ENCODE measurements around the gene RNF224. TPM values are rescaled to one million over a fixed set of nuclear protein-coding genes. Genes with fewer than 3 reads are reported as not detected.

The RNF224 gene
- total RNA-seq, 1 donor from 2014 or later, result not detected

DNA sequence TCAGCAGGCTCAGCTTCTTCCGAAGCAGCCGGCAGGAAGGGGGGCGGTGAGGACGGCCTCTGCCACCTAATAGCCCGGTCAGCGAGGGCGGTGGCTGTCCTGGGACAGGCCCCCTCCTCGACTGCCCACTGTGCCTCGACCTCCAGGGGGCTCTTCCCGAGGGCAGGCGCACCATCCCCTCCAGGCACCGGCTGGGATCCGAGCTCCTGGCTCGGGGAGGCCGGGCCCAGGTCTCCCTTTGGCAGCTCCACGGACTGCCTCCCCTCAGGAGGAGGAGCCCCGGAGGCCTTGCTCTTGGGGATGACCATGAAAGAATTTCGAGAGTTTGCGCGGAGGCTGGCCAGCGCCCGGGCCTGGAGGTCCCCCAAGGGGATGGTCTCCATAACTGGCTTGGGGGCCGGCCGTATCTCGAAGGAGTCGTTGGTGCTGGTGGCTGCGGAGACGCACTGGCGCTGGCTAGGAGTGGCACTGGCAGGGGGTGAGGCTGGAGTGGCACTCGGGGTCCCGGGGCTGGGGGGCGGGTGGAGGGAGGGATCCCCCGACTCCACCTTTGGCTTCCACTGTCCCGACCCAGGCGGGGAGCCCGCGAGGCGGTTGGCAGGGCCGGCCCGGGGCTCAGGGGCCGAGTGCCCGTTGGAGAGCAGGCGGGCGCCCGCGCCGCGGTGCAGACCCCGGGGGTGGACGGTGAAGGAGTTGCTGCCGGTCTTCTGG is 27.7 kb upstream of the RNF224 start:
- peak overlapping the region; percentile 32 to 70 (median 57) for H3K9ac ChIP-seq (ENCODE audit: low read depth in 1 of 3, low read length in 3 of 3)
- no peaks in the 10 kb centered on the region for H3K9me3 ChIP-seq (ENCODE audit: control insufficient read depth in 3 of 3, low read length in 3 of 3)
- no peak overlapping the region for H3K27ac ChIP-seq (ENCODE audit: low read depth, low read length)
- H3K4me1 ChIP-seq (ENCODE audit: control insufficient read depth in 3 of 3, insufficient read depth in 3 of 3, low read length in 3 of 3), result peaks cover 48 to 83% (median 79%) of the 10 kb centered on the region in 3 donors
- no peaks in the 10 kb centered on the region for H3K36me3 ChIP-seq (ENCODE audit: control insufficient read depth in 3 of 3, insufficient read depth in 3 of 3, low read length in 3 of 3)
- no peaks in the 10 kb centered on the region for H3K27me3 ChIP-seq (ENCODE audit: control insufficient read depth in 3 of 3, insufficient read depth in 3 of 3, low read length in 3 of 3)
- peak overlapping the region in 2 of 3 donors; percentile 32 to 35 for H3K4me3 ChIP-seq (ENCODE audit: low read length in 3 of 3)

GRCh38 chr9:137200311-137201204 is 26.7 kb upstream of the RNF224 start, which contains the start of gene TPRN:
Gene TPRN (minus strand): TSS chr9:137200741. CDS start chr9:137200711, 30 bp downstream.
- H3K9me3 ChIP-seq (ENCODE audit: control insufficient read depth in 3 of 3, low read length in 3 of 3), result no peaks in the 10 kb centered on the region
- H3K27me3 ChIP-seq (ENCODE audit: control insufficient read depth in 3 of 3, insufficient read depth in 3 of 3, low read length in 3 of 3), result no peaks in the 10 kb centered on the region
- H3K27ac ChIP-seq (ENCODE audit: low read depth, low read length), result peak within 1 kb of the TSS; percentile 66
- peaks cover 54 to 80% (median 75%) of the 10 kb centered on the region in 3 donors for H3K4me1 ChIP-seq (ENCODE audit: control insufficient read depth in 3 of 3, insufficient read depth in 3 of 3, low read length in 3 of 3)
- H3K9ac ChIP-seq (ENCODE audit: low read depth in 1 of 3, low read length in 3 of 3), result peak within 1 kb of the TSS; percentile 63 to 88 (median 72)
- H3K36me3 ChIP-seq (ENCODE audit: control insufficient read depth in 3 of 3, insufficient read depth in 3 of 3, low read length in 3 of 3), result no peaks in the 10 kb centered on the region
- H3K4me3 ChIP-seq (ENCODE audit: low read length in 3 of 3), result peak within 1 kb of the TSS; percentile 72 to 87 (median 83)

GRCh38 chr9:137201205-137201868 is 26.0 kb upstream of the RNF224 start:
- Histone ChIP-seq H3K4me3 (ENCODE audit: low read length in 3 of 3) (peak overlapping the region; percentile 72 to 87 (median 83)), H3K4me1 (ENCODE audit: control insufficient read depth in 3 of 3, insufficient read depth in 3 of 3, low read length in 3 of 3) (peaks cover 60 to 80% (median 75%) of the 10 kb centered on the region in 3 donors), H3K9ac (ENCODE audit: low read depth in 1 of 3, low read length in 3 of 3) (peak overlapping the region; percentile 63 to 88 (median 72))

GRCh38 chr9:137202966-137203365 is 24.3 kb upstream of the RNF224 start:
- Histone ChIP-seq H3K9ac (ENCODE audit: low read depth in 1 of 3, low read length in 3 of 3) (peak overlapping the region in 1 of 3 donors; percentile 8), H3K4me1 (ENCODE audit: control insufficient read depth in 3 of 3, insufficient read depth in 3 of 3, low read length in 3 of 3) (peaks cover 67 to 79% (median 68%) of the 10 kb centered on the region in 3 donors), H3K36me3 (ENCODE audit: control insufficient read depth in 3 of 3, insufficient read depth in 3 of 3, low read length in 3 of 3) (peaks cover 0 to 7% (median 3%) of the 10 kb centered on the region in 3 donors), H3K27ac (ENCODE audit: low read depth, low read length) (no peak overlapping the region), H3K27me3 (ENCODE audit: control insufficient read depth in 3 of 3, insufficient read depth in 3 of 3, low read length in 3 of 3) (no peaks in the 10 kb centered on the region), H3K9me3 (ENCODE audit: control insufficient read depth in 3 of 3, low read length in 3 of 3) (no peaks in the 10 kb centered on the region), H3K4me3 (ENCODE audit: low read length in 3 of 3) (no peak overlapping the region)

More at GRCh38 chr9:137201205-137201868, 26.0 kb upstream of the RNF224 start:
- Histone ChIP-seq H3K27ac (ENCODE audit: low read depth, low read length) (peak overlapping the region; percentile 66), H3K27me3 (ENCODE audit: control insufficient read depth in 3 of 3, insufficient read depth in 3 of 3, low read length in 3 of 3) (no peaks in the 10 kb centered on the region), H3K9me3 (ENCODE audit: control insufficient read depth in 3 of 3, low read length in 3 of 3) (no peaks in the 10 kb centered on the region), H3K36me3 (ENCODE audit: control insufficient read depth in 3 of 3, insufficient read depth in 3 of 3, low read length in 3 of 3) (no peaks in the 10 kb centered on the region)

GRCh38 chr9:137204731-137205125 is 22.6 kb upstream of the RNF224 start:
- H3K4me1 ChIP-seq (ENCODE audit: control insufficient read depth in 3 of 3, insufficient read depth in 3 of 3, low read length in 3 of 3), result peaks cover 51 to 62% (median 52%) of the 10 kb centered on the region in 3 donors

DNA sequence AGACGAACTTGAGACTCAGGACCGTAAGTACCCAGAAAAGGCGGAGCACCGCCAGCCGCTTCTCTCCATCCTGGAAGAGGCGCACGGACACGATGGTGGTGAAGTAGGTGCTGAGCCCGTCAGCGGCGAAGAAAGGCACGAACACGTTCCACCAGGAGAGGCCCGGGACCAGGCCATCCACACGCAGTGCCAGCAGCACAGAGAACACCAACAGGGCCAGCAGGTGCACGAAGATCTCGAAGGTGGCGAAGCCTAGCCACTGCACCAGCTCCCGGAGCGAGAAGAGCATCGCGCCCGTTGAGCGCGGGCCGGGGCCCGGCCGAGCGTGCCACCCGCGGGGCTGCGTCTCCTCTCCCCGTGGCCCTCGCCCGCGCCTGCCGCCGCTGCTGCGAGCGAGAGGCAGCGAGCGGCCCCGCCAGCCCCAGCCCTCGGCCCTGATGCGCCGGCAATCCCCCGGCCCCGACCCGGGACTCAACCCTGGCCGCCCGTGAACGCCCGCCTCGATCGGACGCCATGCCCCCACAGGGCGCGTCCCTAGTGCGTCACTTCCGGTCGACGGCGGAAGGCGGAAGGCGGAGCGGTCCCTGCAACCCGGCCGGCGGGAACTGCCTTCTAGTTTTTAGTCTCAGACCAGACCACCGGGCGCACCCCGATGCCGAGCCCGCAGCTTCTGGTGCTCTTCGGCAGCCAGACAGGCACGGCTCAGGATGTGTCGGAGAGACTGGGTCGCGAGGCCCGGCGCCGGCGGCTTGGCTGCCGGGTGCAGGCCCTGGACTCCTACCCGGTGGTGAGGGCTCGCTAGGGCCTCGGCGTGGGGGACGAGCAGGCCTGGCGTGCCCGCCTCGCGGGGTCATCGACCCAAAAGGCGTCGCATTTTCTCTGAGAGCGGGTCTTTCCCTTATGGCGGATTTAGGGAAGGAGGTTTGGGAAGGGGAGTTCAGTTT is 21.9 kb upstream of the RNF224 start, which contains the start of the genes NDOR1 and TMEM203:
Gene NDOR1 (plus strand): TSS at position 575 of the 944 bp plus-strand sequence. CDS start 78 bp downstream, at position 653.
Gene TMEM203 (minus strand): TSS at position 523 of the 944 bp plus-strand sequence. CDS start 234 bp downstream, at position 289.
- peaks cover 51 to 61% (median 52%) of the 10 kb centered on the region in 3 donors for H3K4me1 ChIP-seq (ENCODE audit: control insufficient read depth in 3 of 3, insufficient read depth in 3 of 3, low read length in 3 of 3)
- H3K27me3 ChIP-seq (ENCODE audit: control insufficient read depth in 3 of 3, insufficient read depth in 3 of 3, low read length in 3 of 3), result no peaks in the 10 kb centered on the region
- H3K9me3 ChIP-seq (ENCODE audit: control insufficient read depth in 3 of 3, low read length in 3 of 3), result no peaks in the 10 kb centered on the region
- peaks cover 3 to 12% (median 3%) of the 10 kb centered on the region in 3 donors for H3K36me3 ChIP-seq (ENCODE audit: control insufficient read depth in 3 of 3, insufficient read depth in 3 of 3, low read length in 3 of 3)
- H3K4me3 ChIP-seq (ENCODE audit: low read length in 3 of 3), result peak within 1 kb of the TSS; percentile 96 to 99 (median 97)
- peak within 1 kb of the TSS; percentile 84 to 93 (median 91) for H3K9ac ChIP-seq (ENCODE audit: low read depth in 1 of 3, low read length in 3 of 3)
- peak within 1 kb of the TSS; percentile 73 for H3K27ac ChIP-seq (ENCODE audit: low read depth, low read length)

More at GRCh38 chr9:137204731-137205125, 22.6 kb upstream of the RNF224 start:
- no peaks in the 10 kb centered on the region for H3K9me3 ChIP-seq (ENCODE audit: control insufficient read depth in 3 of 3, low read length in 3 of 3)
- H3K36me3 ChIP-seq (ENCODE audit: control insufficient read depth in 3 of 3, insufficient read depth in 3 of 3, low read length in 3 of 3), result peaks cover 3 to 12% (median 3%) of the 10 kb centered on the region in 3 donors
- H3K9ac ChIP-seq (ENCODE audit: low read depth in 1 of 3, low read length in 3 of 3), result peak overlapping the region; percentile 84 to 93 (median 91)
- H3K4me3 ChIP-seq (ENCODE audit: low read length in 3 of 3), result peak overlapping the region; percentile 96 to 99 (median 97)
- H3K27me3 ChIP-seq (ENCODE audit: control insufficient read depth in 3 of 3, insufficient read depth in 3 of 3, low read length in 3 of 3), result no peaks in the 10 kb centered on the region
- peak overlapping the region; percentile 73 for H3K27ac ChIP-seq (ENCODE audit: low read depth, low read length)

GRCh38 chr9:137206602-137207001 is 20.7 kb upstream of the RNF224 start:
- H3K4me1 ChIP-seq (ENCODE audit: control insufficient read depth in 3 of 3, insufficient read depth in 3 of 3, low read length in 3 of 3), result peaks cover 45 to 54% (median 46%) of the 10 kb centered on the region in 3 donors
- peaks cover 3 to 12% (median 3%) of the 10 kb centered on the region in 3 donors for H3K36me3 ChIP-seq (ENCODE audit: control insufficient read depth in 3 of 3, insufficient read depth in 3 of 3, low read length in 3 of 3)
- peak overlapping the region; percentile 96 to 99 (median 97) for H3K4me3 ChIP-seq (ENCODE audit: low read length in 3 of 3)
- no peak overlapping the region for H3K27ac ChIP-seq (ENCODE audit: low read depth, low read length)
- H3K9ac ChIP-seq (ENCODE audit: low read depth in 1 of 3, low read length in 3 of 3), result peak overlapping the region; percentile 84 to 93 (median 91)
- no peaks in the 10 kb centered on the region for H3K9me3 ChIP-seq (ENCODE audit: control insufficient read depth in 3 of 3, low read length in 3 of 3)
- H3K27me3 ChIP-seq (ENCODE audit: control insufficient read depth in 3 of 3, insufficient read depth in 3 of 3, low read length in 3 of 3), result no peaks in the 10 kb centered on the region

- Histone ChIP-seq H3K27ac (ENCODE audit: low read depth, low read length) (no peak overlapping the region), H3K9ac (ENCODE audit: low read depth in 1 of 3, low read length in 3 of 3) (no peak overlapping the region), H3K4me3 (ENCODE audit: low read length in 3 of 3) (no peak overlapping the region), H3K36me3 (ENCODE audit: control insufficient read depth in 3 of 3, insufficient read depth in 3 of 3, low read length in 3 of 3) (peaks cover 3 to 12% (median 5%) of the 10 kb centered on the region in 3 donors), H3K4me1 (ENCODE audit: control insufficient read depth in 3 of 3, insufficient read depth in 3 of 3, low read length in 3 of 3) (peaks cover 4 to 12% (median 5%) of the 10 kb centered on the region in 3 donors), H3K27me3 (ENCODE audit: control insufficient read depth in 3 of 3, insufficient read depth in 3 of 3, low read length in 3 of 3) (no peaks in the 10 kb centered on the region), H3K9me3 (ENCODE audit: control insufficient read depth in 3 of 3, low read length in 3 of 3) (no peaks in the 10 kb centered on the region)
These were observed 15.8 kb upstream of the RNF224 start for GRCh38 chr9:137211532-137211931.

Data from skeletal muscle tissue (tissue), 4 donors.